HG02840 (cell line): ENCODE measurements around the gene KCNJ14.

ENCODE experiments used
- ATAC-seq: cut with Tn5 transposase; IDR thresholded peaks from one replicate; pipeline ENCODE4 v1.9.1; 2021; ENCODE audit warnings: mild to moderate bottlenecking, moderate library complexity, moderate number of reproducible peaks; ENCODE audit not compliant: unreplicated experiment, low FRiP score

Gene KCNJ14

GRCh38 chr19:48444936-48445200, 10.5 kb upstream of the KCNJ14 start:
- ATAC-seq = no peak

- ATAC-seq = no peak
These were observed 10.1 kb upstream of the KCNJ14 start for GRCh38 chr19:48445256-48445605.

GRCh38 chr19:48445606-48446481, 9.5 kb upstream of the KCNJ14 start, which contains the start of gene GRWD1:
Gene GRWD1 (plus strand): TSS chr19:48445983. CDS start chr19:48446006, 23 bp downstream.
- peak; percentile 88 for ATAC-seq

GRCh38 chr19:48446579-48446978, 8.8 kb upstream of the KCNJ14 start:
- no peak for ATAC-seq

GRCh38 chr19:48448563-48448962, 6.8 kb upstream of the KCNJ14 start:
- ATAC-seq = no peak

- ATAC-seq = no peak
These were observed 4.9 kb upstream of the KCNJ14 start for GRCh38 chr19:48450441-48450840.

- no peak for ATAC-seq
These were observed 4.5 kb upstream of the KCNJ14 start for GRCh38 chr19:48450863-48451262.

GRCh38 chr19:48451624-48452023, 3.8 kb upstream of the KCNJ14 start:
- ATAC-seq = no peak

GRCh38 chr19:48452289-48453190, 2.8 kb upstream of the KCNJ14 start:
- ATAC-seq = no peak

GRCh38 chr19:48454150-48454730, 1.1 kb upstream of the KCNJ14 start:
- no peak for ATAC-seq

- ATAC-seq = no peak
These were observed 661 bp downstream of the KCNJ14 start for GRCh38 chr19:48455908-48456562.

- no peak for ATAC-seq
These were observed 1.5 kb downstream of the KCNJ14 start for GRCh38 chr19:48456864-48457263.

GRCh38 chr19:48458016-48458415, 2.6 kb downstream of the KCNJ14 start:
- no peak for ATAC-seq

- ATAC-seq = no peak
These were observed 6.2 kb downstream of the KCNJ14 start for GRCh38 chr19:48461651-48461981.

- ATAC-seq = no peak
These were observed 6.7 kb downstream of the KCNJ14 start for GRCh38 chr19:48461982-48462655.

GRCh38 chr19:48465215-48465614, 9.8 kb downstream of the KCNJ14 start:
- no peak for ATAC-seq

- ATAC-seq = no peak
These were observed 11.4 kb downstream of the KCNJ14 start for GRCh38 chr19:48466561-48467325.

- ATAC-seq = peak; percentile 96
These were observed 13.5 kb downstream of the KCNJ14 start for GRCh38 chr19:48468772-48469288.

GRCh38 chr19:48469289-48469881, 14.0 kb downstream of the KCNJ14 start, which contains the start of gene CYTH2:
Gene CYTH2 (plus strand): TSS chr19:48469369. CDS start chr19:48469508, 139 bp downstream.
- ATAC-seq = peak; percentile 11
